Stimulated activated CD4-positive, alpha-beta T cell treated with anti-CD3 and anti-CD28 coated beads, Interleukin-4, amount 100 ng/mL, for 48 hours (primary cell): Measurements from ENCODE around the gene C5.
A peak's percentile ranks its signal among the peaks of the same experiment; 100 is the strongest.
"Not testable (repeated sequence)": the region's sequence is repeated elsewhere in the genome, so short reads cannot be mapped to it uniquely, and the experiment has no call there.

Experiments used
- DNase-seq, 2 donors: peaks; one replicate each; pipeline ENCODE4 v3.0.0-alpha.2; 2020; ENCODE audit warnings: low read depth in 2 of 2

The C5 gene

GRCh38 chr9:121050128-121050988 lies at the start of gene C5:
TSS of gene C5 (minus strand) at chr9:121050275. CDS start at chr9:121050246, 29 bp downstream.
- no peak for DNase-seq

GRCh38 chr9:121098567-121099198 lies 48.6 kb upstream of the C5 start:
- DNase-seq = no peak

GRCh38 chr9:121095057-121095456 lies 45.0 kb upstream of the C5 start:
- DNase-seq = no peak

- not testable (repeated sequence) for DNase-seq
Measured at GRCh38 chr9:121090743-121091142, 40.7 kb upstream of the C5 start.

GRCh38 chr9:121088576-121088975 lies 38.5 kb upstream of the C5 start:
- DNase-seq = no peak

- no peak for DNase-seq
Measured at GRCh38 chr9:121085661-121086060, 35.6 kb upstream of the C5 start.

GRCh38 chr9:121082075-121082474 lies 32.0 kb upstream of the C5 start:
- no peak for DNase-seq

GRCh38 chr9:121075251-121076036 lies 25.4 kb upstream of the C5 start:
- no peak for DNase-seq

GRCh38 chr9:121074370-121075250 lies 24.5 kb upstream of the C5 start, which contains the start of gene CNTRL:
TSS of gene CNTRL (plus strand) at chr9:121074955. CDS start at chr9:121088327, 13,372 bp downstream.
- peak; percentile 90 to 95 for DNase-seq

- no peak for DNase-seq
Measured at GRCh38 chr9:121073038-121073437, 23.0 kb upstream of the C5 start.

- no peak for DNase-seq
Measured at GRCh38 chr9:121071756-121072421, 21.8 kb upstream of the C5 start.

GRCh38 chr9:121071370-121071755 lies 21.3 kb upstream of the C5 start:
- DNase-seq = no peak

- no peak for DNase-seq
Measured at GRCh38 chr9:121069396-121069795, 19.3 kb upstream of the C5 start.

- no peak for DNase-seq
Measured at GRCh38 chr9:121067640-121068039, 17.6 kb upstream of the C5 start.

- DNase-seq = no peak
Measured at GRCh38 chr9:121066850-121067249, 16.8 kb upstream of the C5 start.

- DNase-seq = no peak
Measured at GRCh38 chr9:121059998-121060636, 10.0 kb upstream of the C5 start.

GRCh38 chr9:121059513-121059912 lies 9.4 kb upstream of the C5 start:
- no peak for DNase-seq

GRCh38 chr9:121057821-121058220 lies 7.7 kb upstream of the C5 start:
- DNase-seq = no peak

GRCh38 chr9:121055642-121056143 lies 5.6 kb upstream of the C5 start:
- DNase-seq = no peak

- no peak for DNase-seq
Measured at GRCh38 chr9:121053544-121053943, 3.5 kb upstream of the C5 start.
